NCI-H510A treated with DMSO at 0.1 percent for 48 hours (cell line): ENCODE results near the gene BCAN.
"Not testable (repeated sequence)": the region's sequence is repeated elsewhere in the genome, so short reads cannot be mapped to it uniquely, and the experiment has no call there.

Source experiments
- DNase-seq: peaks from one replicate; lab custom pipeline; 2025; lab: John Stamatoyannopoulos, UW

BCAN gene

DNA sequence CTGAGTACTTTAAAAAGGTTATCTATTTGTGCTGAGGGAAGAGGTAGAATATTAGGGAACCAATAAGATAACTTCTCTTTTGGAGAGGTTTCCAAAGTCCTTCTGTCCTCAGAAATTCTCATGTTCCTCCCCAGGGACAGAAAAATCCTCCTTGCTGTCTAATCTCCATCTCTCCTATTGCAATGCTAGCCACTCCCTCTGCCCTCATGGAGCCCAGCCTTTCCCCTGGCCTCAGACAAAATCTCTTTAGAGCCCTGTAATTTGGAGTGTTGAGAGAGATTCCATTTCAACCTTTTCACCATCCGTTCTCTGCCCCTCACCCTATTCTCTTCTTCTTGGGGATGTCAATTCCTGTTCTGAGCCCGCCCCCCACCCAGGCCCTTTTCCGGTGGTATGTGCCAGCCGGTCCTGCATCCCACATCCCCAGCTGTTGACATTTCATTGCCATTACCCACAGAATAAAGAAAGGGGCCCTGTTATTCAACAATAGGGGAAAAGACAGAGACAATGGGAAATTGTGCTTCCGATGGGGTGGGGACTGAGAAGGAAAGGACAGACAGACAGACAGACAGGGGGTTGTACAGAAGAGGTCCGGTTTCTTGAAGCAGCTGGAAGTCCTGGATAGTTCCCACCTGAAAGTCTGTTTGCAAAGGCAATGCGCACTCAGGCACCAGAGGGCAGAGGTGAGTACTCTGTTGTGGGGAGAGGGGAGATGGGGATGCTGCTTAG lies 22.9 kb upstream of the BCAN start, which contains the start of gene HAPLN2:
Gene HAPLN2 (plus strand): TSS at position 563 of the 729 bp plus-strand sequence. CDS start 4,076 bp downstream, outside the sequence.
- DNase-seq, result peak; percentile 78

- no peak for DNase-seq
Measured at GRCh38 chr1:156619582-156619955, 22.3 kb upstream of the BCAN start.

GRCh38 chr1:156622581-156623297 lies 19.2 kb upstream of the BCAN start:
- no peak for DNase-seq

DNA sequence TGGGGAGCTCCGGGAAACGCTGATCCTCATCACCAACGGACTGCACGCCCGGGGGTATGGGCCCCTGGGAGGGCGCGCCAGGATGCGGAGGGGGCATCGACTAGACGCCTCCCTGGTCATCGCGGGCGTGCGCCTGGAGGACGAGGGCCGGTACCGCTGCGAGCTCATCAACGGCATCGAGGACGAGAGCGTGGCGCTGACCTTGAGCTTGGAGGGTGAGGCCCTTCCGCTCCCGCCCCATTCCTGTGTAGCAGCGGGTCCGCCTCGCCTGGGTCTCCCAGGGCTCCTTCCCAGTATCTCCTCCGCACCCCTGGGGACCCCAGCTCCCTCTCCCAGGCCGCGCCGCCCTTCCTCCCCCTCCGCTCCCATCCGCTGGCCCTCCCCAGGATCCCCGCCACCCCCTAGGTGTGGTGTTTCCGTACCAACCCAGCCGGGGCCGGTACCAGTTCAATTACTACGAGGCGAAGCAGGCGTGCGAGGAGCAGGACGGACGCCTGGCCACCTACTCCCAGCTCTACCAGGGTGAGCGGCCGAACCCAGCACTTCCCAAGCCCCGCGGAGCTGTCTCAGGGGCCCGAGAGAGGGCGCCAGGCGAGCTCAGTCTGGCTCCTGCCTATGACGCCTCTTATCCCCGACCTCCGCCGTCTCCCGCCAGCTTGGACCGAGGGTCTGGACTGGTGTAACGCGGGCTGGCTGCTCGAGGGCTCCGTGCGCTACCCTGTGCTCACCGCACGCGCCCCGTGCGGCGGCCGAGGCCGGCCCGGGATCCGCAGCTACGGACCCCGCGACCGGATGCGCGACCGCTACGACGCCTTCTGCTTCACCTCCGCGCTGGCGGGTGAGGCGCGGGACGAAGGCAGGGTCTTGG lies 17.7 kb upstream of the BCAN start:
- peak; percentile 65 for DNase-seq

DNA sequence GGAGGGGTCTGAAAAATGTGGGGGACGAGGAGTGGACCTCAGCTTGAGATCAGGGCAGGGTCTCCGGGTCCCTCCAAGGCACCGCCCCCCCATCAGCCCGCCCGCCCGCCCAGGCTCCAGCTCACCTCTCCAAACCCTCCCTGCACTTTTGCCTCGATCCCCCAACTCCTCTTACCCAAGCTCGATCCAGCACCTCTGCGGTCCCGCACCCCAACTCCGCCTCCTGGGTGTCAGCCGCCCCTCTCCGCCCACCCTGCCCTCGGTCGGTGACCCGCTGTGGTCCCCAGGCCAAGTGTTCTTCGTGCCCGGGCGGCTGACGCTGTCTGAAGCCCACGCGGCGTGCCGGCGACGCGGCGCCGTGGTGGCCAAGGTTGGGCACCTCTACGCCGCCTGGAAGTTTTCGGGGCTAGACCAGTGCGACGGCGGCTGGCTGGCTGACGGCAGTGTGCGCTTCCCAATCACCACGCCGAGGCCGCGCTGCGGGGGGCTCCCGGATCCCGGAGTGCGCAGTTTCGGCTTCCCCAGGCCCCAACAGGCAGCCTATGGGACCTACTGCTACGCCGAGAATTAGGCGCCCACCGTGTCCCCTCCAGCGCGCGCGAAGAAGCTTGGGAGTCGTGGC lies 17.0 kb upstream of the BCAN start:
- no peak for DNase-seq

DNA sequence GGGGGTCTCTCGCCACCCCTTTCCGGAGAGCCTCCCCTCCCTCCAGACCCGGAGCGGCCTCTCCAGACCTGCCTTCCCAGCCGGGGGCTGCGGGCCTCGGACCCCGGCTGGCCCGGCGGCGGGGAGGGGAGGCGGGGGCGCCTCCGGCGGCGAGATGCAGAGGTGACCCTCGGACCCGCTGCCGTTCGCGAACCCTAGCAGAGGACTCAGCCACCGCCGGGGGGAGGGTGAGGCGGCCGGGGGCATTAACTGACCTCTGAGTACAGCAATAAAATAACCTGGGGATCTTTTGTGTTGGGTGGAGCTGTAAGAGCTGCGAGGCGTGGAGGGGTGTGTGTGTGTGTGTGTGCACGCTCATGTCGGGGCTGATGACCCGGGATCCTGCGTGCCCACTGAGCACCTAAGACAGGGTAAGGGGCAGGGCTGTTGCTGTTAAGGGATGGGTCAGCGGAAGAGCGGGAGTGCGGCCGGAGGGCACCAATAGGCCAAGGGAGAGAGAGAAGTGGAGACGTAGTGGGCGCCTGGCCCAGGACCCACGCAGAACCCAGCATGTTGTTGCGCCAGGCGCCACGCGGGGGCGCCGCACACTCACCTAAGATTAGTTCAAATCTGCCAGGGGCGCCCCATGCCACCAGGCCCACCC lies 16.4 kb upstream of the BCAN start:
- DNase-seq, result peak; percentile 38

DNA sequence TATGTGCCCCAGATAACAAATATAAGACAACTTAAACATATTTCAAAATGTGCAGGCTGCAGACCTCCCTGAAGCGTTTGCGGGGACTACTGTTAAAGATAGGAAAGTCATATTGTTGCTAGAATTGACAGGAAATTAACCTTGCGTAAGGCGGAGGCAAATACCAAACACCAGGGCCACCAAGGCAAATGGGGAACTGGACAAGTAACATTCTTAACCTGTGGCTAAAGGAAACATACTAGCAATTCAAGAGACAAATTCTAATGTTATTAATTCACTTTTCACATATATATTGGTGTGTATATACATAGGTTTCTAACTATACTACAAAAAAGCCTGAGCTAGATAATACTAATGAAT lies 15.9 kb upstream of the BCAN start:
- DNase-seq, result no peak

DNA sequence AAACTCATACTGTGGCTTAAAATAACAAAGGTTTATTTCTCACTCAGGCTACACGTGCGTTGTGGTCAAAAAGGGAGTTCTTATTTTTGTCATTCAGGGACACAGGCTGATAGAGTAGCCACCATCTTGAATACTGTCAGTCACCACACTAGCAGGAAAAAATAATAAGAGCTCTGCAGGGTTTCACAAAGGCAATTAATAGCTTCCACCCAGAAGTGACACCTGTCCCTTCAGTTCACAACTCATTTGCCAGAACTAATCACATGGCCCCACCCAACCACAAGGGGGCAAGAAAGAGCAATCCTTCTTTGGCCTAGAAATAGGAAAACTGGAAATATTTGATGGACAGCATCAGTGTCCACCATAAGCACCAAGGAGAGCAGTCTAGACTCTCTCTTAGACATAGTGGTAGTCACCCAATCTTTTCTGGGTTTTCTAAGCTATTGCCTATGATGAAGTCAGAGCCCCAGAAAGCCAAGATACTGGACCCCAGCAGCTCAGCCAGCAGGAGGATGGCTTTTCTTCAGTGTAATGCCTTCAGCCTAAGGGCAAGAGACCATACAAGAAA lies 14.5 kb upstream of the BCAN start:
- DNase-seq, result peak; percentile 77

DNA sequence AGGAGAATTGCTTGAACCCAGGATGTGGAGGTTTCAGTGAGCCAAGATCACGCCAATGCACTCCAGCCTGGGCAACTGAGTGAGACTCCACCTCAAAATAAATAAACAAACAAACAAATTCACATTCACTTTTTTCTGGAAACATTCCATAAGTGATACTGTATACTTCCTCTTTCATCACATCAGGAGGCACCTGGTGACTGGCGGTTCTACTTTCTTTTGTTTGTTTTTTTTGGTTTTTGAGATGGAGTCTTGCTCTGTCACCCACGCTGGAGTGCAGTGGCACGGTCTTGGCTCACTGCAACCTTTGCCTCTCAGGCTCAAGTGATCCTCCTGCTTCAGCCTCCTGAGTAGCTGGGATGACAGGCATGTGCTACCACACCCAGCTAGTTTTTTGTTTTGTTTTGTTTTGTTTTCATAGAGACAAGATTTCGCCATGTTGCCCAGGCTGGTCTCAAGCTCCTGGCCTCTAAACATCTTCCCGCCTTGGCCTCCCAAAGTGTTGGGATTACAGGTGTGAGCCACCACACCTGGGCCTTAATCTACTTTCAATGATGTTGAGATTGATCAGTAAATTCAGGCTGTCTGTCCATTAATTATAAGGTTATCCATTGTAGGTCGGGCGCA lies 12.0 kb upstream of the BCAN start:
- DNase-seq, result no peak

DNA sequence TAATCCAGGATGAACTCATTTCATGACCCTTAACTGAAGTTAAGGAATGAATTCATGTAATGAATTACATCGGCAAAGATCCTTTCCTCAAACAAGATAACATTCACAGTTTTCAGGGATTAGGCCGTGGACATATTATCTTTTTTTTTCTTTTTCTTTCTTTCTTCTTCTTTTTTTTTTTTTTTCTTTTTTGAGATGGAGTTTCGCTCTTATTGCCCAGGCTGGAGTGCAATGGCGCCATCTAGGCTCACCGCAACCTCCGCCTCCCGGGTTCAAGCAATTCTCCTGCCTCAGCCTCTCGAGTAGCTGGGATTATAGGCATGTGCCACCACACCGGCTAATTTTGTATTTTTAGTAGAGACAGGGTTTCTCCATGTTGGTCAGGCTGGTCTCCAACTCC lies 10.8 kb upstream of the BCAN start:
- DNase-seq, result not testable (repeated sequence)

DNA sequence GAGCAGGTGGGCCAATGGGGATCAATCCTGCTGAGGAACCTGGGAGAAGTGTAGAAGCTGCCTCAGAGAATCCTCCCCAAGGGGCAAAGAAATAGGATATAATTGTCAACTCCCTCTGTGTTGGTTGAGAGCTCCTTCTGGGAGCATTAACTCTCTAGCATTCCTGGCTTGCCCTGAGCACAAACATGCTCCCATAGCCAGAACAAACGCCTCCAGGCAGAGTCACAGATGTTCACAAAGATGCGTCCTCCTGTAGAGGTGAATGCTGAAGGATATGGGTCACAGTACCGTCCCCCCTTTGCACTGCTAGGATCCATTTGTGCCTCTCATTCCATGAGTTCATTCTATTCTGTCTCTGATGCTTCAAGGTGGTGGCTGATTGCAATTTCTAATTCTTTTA lies 9.6 kb upstream of the BCAN start:
- no peak for DNase-seq

DNA sequence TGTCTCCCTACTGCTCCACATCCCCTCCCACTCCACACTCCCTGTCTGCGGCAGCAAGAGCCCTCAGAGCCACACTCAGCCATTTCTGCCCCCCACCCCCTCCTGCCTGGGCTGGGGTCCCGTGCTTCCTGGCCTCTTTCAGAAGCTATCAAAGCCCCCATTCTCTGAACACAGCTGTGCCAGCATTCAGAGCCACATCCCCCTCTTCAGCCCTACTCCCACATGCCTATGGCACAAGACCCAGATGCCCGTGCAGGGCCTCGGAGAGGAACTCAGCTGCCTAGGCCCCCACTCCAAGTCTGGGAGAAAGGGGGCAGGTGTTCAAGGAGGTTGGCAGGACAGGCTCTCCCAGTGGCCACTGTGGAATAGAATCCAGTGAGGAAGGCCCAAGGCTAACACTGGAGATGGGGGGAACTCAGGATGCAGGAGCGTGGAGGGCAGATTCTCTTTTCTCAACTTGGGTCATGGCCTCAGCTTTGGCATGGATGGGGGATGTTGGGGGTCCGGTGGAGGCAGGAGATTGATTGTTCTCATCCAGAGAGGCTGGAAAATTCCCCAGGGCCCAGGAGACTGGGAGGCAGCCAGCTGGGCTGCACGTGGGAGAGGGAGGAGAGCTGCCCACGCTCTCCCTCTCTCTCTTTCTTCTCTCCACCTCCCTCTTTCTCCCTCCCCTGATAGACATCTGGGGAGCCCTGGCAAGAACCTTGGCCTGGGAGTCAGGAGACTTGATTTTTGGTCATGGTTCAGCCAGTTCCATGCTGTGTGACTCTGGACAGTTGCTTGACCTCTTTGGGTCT lies 3.5 kb upstream of the BCAN start:
- no peak for DNase-seq

DNA sequence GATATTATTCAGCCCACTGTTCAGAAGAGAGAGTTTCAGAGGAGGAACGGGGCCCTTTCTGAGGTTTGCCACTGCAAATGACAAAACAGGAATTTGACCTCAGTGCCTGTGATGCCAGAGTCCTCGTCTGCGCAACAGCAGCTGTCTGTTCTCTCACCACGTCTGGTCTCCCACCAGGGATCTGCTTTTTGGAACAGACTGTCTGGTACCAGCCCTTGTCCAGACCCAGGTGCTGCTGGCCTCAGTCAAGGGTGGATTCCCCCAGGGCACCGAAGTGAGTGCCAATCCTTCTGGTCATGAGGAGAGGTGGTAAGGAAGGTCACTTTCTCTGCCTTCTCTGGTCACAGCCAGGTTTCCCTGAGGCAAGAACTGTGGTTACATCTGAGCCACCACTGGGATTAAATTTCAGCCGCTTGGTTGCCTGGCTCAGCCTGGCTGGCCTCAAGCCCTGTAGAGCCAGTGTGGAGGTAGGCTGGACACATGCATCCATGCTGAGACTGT lies 2.3 kb upstream of the BCAN start:
- no peak for DNase-seq

DNA sequence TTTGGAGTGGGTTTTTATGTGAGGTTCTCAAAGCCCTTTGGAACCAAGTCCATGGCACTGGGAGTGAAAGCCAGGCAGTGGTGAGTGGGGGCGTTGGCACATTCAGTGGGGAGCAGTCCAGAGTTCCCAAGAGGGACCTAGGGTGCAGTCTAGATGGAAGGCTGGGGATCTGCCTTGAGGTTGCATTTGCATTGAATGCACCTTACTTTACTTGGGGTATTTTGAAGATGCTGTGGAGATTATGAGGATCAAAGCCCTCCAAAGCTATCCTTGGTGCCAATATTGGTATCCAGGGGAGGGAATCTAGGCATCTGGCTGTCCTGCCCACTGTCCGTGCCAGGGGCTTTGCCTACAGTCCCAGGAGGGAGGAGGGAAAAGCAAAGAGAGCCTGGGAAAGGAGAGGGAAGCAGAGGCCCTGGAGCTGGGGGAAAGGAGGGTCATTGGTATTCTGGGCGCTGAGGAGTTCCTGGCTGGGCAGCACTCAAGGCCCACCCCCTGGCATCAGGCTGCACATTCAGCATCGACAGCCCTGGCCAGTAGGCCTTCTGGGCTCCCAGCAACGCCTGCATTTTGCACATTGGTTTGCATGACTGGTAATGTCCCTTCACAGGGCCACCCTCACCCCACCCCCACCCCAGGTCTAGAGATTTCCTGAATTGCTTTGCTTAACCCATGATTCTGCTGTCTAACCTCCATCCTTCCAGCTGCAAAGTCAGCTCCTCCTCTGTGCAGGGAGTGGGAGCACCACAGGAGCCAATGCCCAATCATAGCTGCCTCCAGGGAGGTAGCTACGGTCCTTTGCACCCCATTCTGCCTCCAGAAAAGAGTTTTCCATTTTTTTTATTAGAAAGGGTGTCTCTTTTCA lies 843 bp upstream of the BCAN start:
- no peak for DNase-seq

DNA sequence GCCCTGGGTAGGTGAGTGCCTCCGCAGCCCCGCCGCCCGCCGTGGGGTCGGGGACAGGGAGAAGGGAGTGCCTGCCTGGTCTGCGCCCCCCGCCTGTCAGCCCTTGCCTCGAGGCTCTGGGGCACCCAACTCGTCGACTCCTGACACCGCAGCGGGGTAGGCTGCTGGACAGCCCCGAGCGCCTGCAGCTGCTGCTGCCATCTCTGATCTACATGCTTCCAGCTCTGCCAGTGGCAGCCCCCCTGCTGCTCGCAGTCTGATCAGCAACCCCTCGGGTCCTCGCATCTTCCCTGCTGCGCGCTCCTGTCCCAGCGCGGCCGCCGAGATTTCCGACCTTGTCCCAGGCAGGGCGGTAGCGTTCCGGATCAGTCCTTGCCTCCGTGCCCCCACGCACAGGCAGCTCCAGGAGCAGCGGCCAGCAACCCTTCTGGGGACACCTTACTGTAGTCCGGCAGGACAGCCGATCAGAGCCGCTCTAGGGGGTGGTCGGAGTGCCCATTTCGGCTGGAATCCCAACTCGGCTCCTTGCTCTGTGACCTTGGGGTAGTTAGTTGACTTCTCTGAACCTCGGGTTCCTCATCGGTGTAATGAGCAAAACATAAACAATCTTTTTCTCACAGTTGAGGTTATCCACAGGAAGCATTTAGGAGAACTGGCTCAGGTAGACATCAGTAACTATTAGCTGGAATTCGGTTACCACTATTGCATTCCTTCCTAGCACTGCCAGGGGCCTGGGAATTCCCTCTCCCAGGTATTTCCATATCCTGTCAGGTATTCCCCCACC lies 540 bp downstream of the BCAN start:
- no peak for DNase-seq

- DNase-seq, result no peak
Measured at GRCh38 chr1:156643049-156643777, 1.3 kb downstream of the BCAN start.

GRCh38 chr1:156643778-156644092 lies 1.8 kb downstream of the BCAN start:
- no peak for DNase-seq

- DNase-seq, result no peak
Measured at GRCh38 chr1:156644146-156644545, 2.2 kb downstream of the BCAN start.
